ENCODE measurements around the gene SIGLEC15. TPM values are rescaled to one million over a fixed set of nuclear protein-coding genes. Genes with fewer than 3 reads are reported as not detected.
A peak's percentile ranks its signal among the peaks of the same experiment; 100 is the strongest.

Gene SIGLEC15
- total RNA-seq, 2 experiments from 2014 or later, result not detected

- DNase-seq (no peak), ATAC-seq (no peak)
- no peak overlapping the region for H3K4me3 Mint-ChIP-seq
- peaks cover 2% of the 10 kb centered on the region for H3K4me1 Mint-ChIP-seq
- no peaks in the 10 kb centered on the region for H3K27me3 Mint-ChIP-seq
- H3K36me3 Mint-ChIP-seq, result peaks cover 51% of the 10 kb centered on the region
- CTCF ChIA-PET, result interaction anchor here (0.7 kb wide), 1 partner anchor 194 kb away, joined by 4 read pairs; no protein-coding TSS in a partner anchor
- no peak overlapping the region for H3K27ac Mint-ChIP-seq
- H3K9me3 Mint-ChIP-seq (ENCODE audit: low read depth), result no peaks in the 10 kb centered on the region
Measured at GRCh38 chr18:45859334-45859733, 33.9 kb downstream of the SIGLEC15 start.

- peaks cover 2% of the 10 kb centered on the region for H3K4me1 Mint-ChIP-seq
- H3K9me3 Mint-ChIP-seq (ENCODE audit: low read depth), result no peaks in the 10 kb centered on the region
- H3K4me3 Mint-ChIP-seq, result no peak overlapping the region
- peaks cover 57% of the 10 kb centered on the region for H3K36me3 Mint-ChIP-seq
- no peaks in the 10 kb centered on the region for H3K27me3 Mint-ChIP-seq
- no peak overlapping the region for H3K27ac Mint-ChIP-seq
- no peak for ATAC-seq
- CTCF ChIA-PET, result no interaction called here
- no peak for DNase-seq
Measured at GRCh38 chr18:45860492-45860891, 35.0 kb downstream of the SIGLEC15 start.

DNA sequence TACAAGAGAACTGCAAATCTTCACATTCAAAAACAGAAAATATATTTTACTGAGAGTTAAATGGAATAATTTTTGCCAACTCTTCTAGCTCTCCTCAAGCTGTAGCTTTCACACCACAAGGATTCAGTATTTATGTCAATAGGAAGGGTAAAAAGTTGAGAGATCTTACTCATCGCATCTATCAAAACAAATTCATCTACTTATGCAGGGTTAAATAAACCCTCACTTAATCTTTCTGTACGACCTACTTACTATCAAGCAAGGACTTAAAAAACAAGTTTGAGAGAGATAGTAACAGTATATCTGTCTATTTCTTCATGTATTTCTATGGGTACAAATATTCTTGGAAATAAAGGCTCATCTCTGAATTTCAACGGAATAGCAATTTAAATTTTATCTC, 35.5 kb downstream of the SIGLEC15 start:
- no peaks in the 10 kb centered on the region for H3K27me3 Mint-ChIP-seq
- H3K27ac Mint-ChIP-seq, result no peak overlapping the region
- no peak overlapping the region for H3K4me3 Mint-ChIP-seq
- CTCF ChIA-PET, result no interaction called here
- peaks cover 2% of the 10 kb centered on the region for H3K4me1 Mint-ChIP-seq
- no peaks in the 10 kb centered on the region for H3K9me3 Mint-ChIP-seq (ENCODE audit: low read depth)
- peaks cover 60% of the 10 kb centered on the region for H3K36me3 Mint-ChIP-seq
- DNase-seq (no peak), ATAC-seq (no peak)

DNA sequence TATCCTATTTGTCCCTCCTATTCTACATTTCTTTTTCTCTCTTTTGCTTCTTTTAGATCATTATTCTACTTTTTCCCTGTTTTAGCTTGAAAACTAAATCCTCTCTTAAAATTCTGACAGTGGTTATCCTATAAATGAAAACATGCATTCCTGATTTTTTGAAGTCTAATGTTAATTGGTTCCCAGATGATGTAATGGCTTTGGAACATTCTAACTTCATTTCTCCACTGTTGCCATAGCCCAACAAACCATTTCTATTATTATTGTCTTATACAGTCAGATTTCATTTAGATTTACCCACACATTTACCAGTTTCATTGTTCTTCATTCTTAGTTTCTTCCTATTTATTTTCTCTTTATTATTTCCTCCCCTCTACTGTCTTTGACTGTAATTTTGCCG, 36.5 kb downstream of the SIGLEC15 start:
- Mint-ChIP-seq H3K4me3 (no peak overlapping the region), H3K4me1 (peaks cover 2% of the 10 kb centered on the region), H3K9me3 (ENCODE audit: low read depth) (no peaks in the 10 kb centered on the region), H3K27me3 (no peaks in the 10 kb centered on the region), H3K27ac (no peak overlapping the region), H3K36me3 (peaks cover 60% of the 10 kb centered on the region)
- no peak for ATAC-seq
- no peak for DNase-seq
- CTCF ChIA-PET, result interaction anchor here (2.2 kb wide), 1 partner anchor 17 kb away, joined by 8 read pairs; no protein-coding TSS in a partner anchor

DNA sequence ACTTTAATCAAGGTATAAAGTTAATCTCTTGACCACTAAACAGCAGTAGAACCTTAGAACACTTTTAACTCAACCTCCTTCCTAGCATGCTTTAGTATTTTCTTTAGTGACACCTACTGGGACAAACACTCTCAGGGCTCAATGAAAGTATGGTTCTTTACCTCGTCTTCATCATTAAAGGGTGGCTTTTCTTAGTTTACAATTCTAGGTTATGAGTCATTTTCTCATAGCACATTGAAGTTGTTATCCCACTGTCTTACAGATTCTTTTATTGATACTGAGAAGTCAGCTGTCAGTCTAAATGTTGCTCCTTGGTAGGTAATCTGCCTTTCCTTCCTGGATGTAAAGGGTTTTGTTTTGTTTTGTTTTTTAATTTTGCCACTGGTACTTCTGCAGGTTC, 38.0 kb downstream of the SIGLEC15 start:
- H3K27ac Mint-ChIP-seq, result no peak overlapping the region
- ATAC-seq, result no peak

DNA sequence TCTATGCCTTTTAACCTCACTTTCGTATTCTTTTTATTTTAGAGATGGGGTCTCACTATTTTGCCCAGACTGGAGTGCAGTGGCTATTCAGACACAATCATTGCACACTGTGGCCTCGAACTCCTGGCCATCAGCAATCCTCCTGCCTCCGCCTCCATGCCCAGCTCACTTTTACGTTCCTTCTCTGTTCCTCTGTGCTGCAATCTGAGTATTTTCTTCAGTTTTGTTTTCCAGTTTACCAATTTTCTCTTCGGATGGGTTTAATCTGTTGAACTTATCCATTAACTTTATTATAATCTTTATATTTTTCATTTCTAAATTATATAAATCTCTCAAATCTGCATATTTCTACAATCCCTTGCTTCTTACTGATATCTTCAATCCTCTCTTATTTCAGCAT, 38.6 kb downstream of the SIGLEC15 start:
- H3K27ac Mint-ChIP-seq, result no peak overlapping the region
- ATAC-seq (no peak), DNase-seq (no peak)
- no peaks in the 10 kb centered on the region for H3K27me3 Mint-ChIP-seq
- peaks cover 61% of the 10 kb centered on the region for H3K36me3 Mint-ChIP-seq
- peaks cover 2% of the 10 kb centered on the region for H3K4me1 Mint-ChIP-seq
- H3K4me3 Mint-ChIP-seq, result no peak overlapping the region
- H3K9me3 Mint-ChIP-seq (ENCODE audit: low read depth), result no peaks in the 10 kb centered on the region
- CTCF ChIA-PET, result interaction anchor here (2.6 kb wide), 1 partner anchor 16 kb away, joined by 10 read pairs; no protein-coding TSS in a partner anchor

More for the DNA sequence above, 38.0 kb downstream of the SIGLEC15 start:
- Mint-ChIP-seq H3K9me3 (ENCODE audit: low read depth) (no peaks in the 10 kb centered on the region), H3K36me3 (peaks cover 63% of the 10 kb centered on the region), H3K27me3 (no peaks in the 10 kb centered on the region), H3K4me3 (no peak overlapping the region), H3K4me1 (peaks cover 2% of the 10 kb centered on the region)
- CTCF ChIA-PET, result interaction anchor here (0.6 to 2.6 kb wide), 3 partner anchors 16 to 198 kb away, joined by 3 to 10 read pairs (median 8); no protein-coding TSS in a partner anchor
- DNase-seq, result no peak

DNA sequence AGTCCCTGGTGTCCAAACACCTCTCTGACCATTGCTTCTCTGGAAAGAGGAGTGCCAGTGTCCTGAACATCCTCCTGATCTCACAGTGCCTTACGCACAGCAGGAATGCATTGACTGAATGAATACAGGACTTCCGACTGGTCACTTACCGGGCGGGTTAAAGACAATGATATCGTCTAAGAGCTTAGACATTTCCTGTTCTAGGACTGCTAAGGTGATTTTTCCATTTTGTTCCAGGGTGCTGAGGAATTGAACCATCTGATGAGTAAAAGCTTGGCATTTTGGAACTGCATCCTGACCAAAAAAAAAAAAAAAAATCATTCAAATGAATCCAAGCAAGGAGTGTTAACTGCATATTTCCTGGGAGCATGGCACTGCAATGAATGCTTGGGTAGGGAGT, 40.0 kb downstream of the SIGLEC15 start:
- no peaks in the 10 kb centered on the region for H3K9me3 Mint-ChIP-seq (ENCODE audit: low read depth)
- H3K36me3 Mint-ChIP-seq, result peaks cover 64% of the 10 kb centered on the region

GRCh38 chr18:45870419-45870818, 44.9 kb downstream of the SIGLEC15 start:
- no peaks in the 10 kb centered on the region for H3K27me3 Mint-ChIP-seq
- H3K27ac Mint-ChIP-seq, result no peak overlapping the region
- ATAC-seq (no peak), DNase-seq (no peak)
- no peak overlapping the region for H3K4me3 Mint-ChIP-seq
- H3K36me3 Mint-ChIP-seq, result peaks cover 81% of the 10 kb centered on the region
- CTCF ChIA-PET, result interaction anchor here (1.5 to 2.4 kb wide), 3 partner anchors 9 to 183 kb away, joined by 3 to 12 read pairs (median 5); no protein-coding TSS in a partner anchor
- peaks cover 14% of the 10 kb centered on the region for H3K9me3 Mint-ChIP-seq (ENCODE audit: low read depth)
- H3K4me1 Mint-ChIP-seq, result peaks cover 22% of the 10 kb centered on the region

More for the DNA sequence above, 40.0 kb downstream of the SIGLEC15 start:
- Mint-ChIP-seq H3K4me3 (no peak overlapping the region), H3K27ac (no peak overlapping the region), H3K27me3 (no peaks in the 10 kb centered on the region), H3K4me1 (peaks cover 2% of the 10 kb centered on the region)
- ATAC-seq (no peak), DNase-seq (no peak)
- CTCF ChIA-PET, result interaction anchor here (2.6 kb wide), 1 partner anchor 15 kb away, joined by 10 read pairs; no protein-coding TSS in a partner anchor

GRCh38 chr18:45871431-45872084, 46.1 kb downstream of the SIGLEC15 start:
- Mint-ChIP-seq H3K27ac (no peak overlapping the region), H3K4me3 (no peak overlapping the region), H3K9me3 (ENCODE audit: low read depth) (peaks cover 16% of the 10 kb centered on the region), H3K36me3 (peaks cover 81% of the 10 kb centered on the region), H3K27me3 (no peaks in the 10 kb centered on the region), H3K4me1 (peaks cover 23% of the 10 kb centered on the region)
- ATAC-seq, result no peak
- DNase-seq, result no peak
- CTCF ChIA-PET, result no interaction called here

- Mint-ChIP-seq H3K27me3 (no peaks in the 10 kb centered on the region), H3K9me3 (ENCODE audit: low read depth) (peaks cover 16% of the 10 kb centered on the region), H3K27ac (peak overlapping the region; percentile 86), H3K36me3 (peaks cover 71% of the 10 kb centered on the region), H3K4me1 (peaks cover 24% of the 10 kb centered on the region), H3K4me3 (no peak overlapping the region)
- DNase-seq, result peak; percentile 81
- CTCF ChIA-PET, result interaction anchor here (0.9 to 1.3 kb wide), 2 partner anchors 100 to 210 kb away, joined by 3 read pairs; no protein-coding TSS in a partner anchor
- ATAC-seq, result peak; percentile 88
Measured at GRCh38 chr18:45874491-45875184, 49.2 kb downstream of the SIGLEC15 start.

DNA sequence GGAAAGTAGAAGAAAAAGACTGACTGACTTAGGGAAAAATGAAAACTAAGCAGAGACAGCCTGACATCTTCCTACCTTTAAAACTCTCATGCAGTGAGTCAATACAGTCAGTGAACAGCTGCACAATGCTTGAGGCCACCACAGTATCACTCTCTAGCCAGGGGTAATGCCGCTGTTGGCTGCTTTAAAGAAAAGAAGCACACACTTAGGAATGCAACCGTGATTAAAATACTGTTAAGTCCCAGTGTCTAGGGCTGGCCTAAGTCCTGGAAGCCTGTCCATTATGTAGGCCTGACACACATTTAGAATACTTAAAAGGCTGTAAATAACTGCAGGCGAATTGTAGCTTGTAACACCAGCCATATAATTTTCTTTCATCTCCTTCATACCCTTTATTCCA, 50.7 kb downstream of the SIGLEC15 start:
- CTCF ChIA-PET, result interaction anchor here (1.2 to 6.6 kb wide), 3 partner anchors 98 to 212 kb away, joined by 3 to 130 read pairs (median 4); no protein-coding TSS in a partner anchor
- Mint-ChIP-seq H3K9me3 (ENCODE audit: low read depth) (peaks cover 16% of the 10 kb centered on the region), H3K27me3 (no peaks in the 10 kb centered on the region), H3K4me1 (peaks cover 28% of the 10 kb centered on the region), H3K36me3 (peaks cover 56% of the 10 kb centered on the region), H3K4me3 (no peak overlapping the region), H3K27ac (no peak overlapping the region)
- DNase-seq (no peak), ATAC-seq (no peak)

GRCh38 chr18:45877403-45877802, 51.9 kb downstream of the SIGLEC15 start:
- Mint-ChIP-seq H3K27ac (no peak overlapping the region), H3K36me3 (peaks cover 48% of the 10 kb centered on the region), H3K4me1 (peaks cover 28% of the 10 kb centered on the region), H3K27me3 (no peaks in the 10 kb centered on the region), H3K4me3 (no peak overlapping the region), H3K9me3 (ENCODE audit: low read depth) (peaks cover 16% of the 10 kb centered on the region)
- CTCF ChIA-PET, result interaction anchor here (1.3 to 6.6 kb wide), 6 partner anchors 29 to 256 kb away, joined by 3 to 130 read pairs (median 27); partner anchors contain the start of gene SLC14A1
- no peak for DNase-seq
- no peak for ATAC-seq

Data from activated CD8-positive, alpha-beta memory T cell treated with anti-CD3 and anti-CD28 coated beads, Interleukin-2, amount 10 ng/mL, durations not matched to agents 7 days and 5 days (primary cell).